Neuronal stem cell (in vitro differentiated cells): Measurements from ENCODE around the gene TSNAXIP1.
"Not testable (repeated sequence)": the region's sequence is repeated elsewhere in the genome, so short reads cannot be mapped to it uniquely, and the experiment has no call there.

Experiments
- DNase-seq: peaks from one replicate; pipeline ENCODE4 v3.0.0-alpha.2; 2013; ENCODE audit warnings: low spot score
- H2AFZ ChIP-seq: one replicate; pipeline ENCODE4 v1.6.1; 2013; ENCODE audit warnings: mild to moderate bottlenecking, low read length, inconsistent platforms
- H2AK5ac ChIP-seq: 2 replicates; pipeline ENCODE4 v1.6.1; 2013; ENCODE audit warnings: low read depth, mild to moderate bottlenecking, inconsistent platforms, low read length, moderate library complexity, mixed read lengths
- H2BK120ac ChIP-seq: 2 replicates; pipeline ENCODE4 v1.6.1; 2013; ENCODE audit warnings: low read depth, mild to moderate bottlenecking, inconsistent platforms, low read length, moderate library complexity, mixed read lengths
- H2BK12ac ChIP-seq: one replicate; pipeline ENCODE4 v1.6.1; 2013; ENCODE audit warnings: low read length, inconsistent platforms
- H2BK15ac ChIP-seq: 2 replicates; pipeline ENCODE4 v1.6.1; 2013; ENCODE audit warnings: mild to moderate bottlenecking, low read length, inconsistent platforms, mixed read lengths
- H2BK5ac ChIP-seq: one replicate; pipeline ENCODE4 v1.6.1; 2013; ENCODE audit warnings: inconsistent platforms, mild to moderate bottlenecking, low read length, moderate library complexity
- H3K14ac ChIP-seq: one replicate; pipeline ENCODE4 v1.6.1; 2013; ENCODE audit warnings: low read length, inconsistent platforms
- H3K18ac ChIP-seq: 2 replicates; pipeline ENCODE4 v1.6.1; 2013; ENCODE audit warnings: low read length, inconsistent platforms
- H3K23ac ChIP-seq: 2 replicates; pipeline ENCODE4 v1.6.1; 2013; ENCODE audit warnings: low read depth, mild to moderate bottlenecking, mixed read lengths, low read length, inconsistent platforms; ENCODE audit not compliant: poor library complexity
- H3K27ac ChIP-seq: replicated peaks from 3 replicates; pipeline ENCODE4 v1.5.1; 2013; ENCODE audit warnings: low read length, inconsistent platforms
- H3K27me3 ChIP-seq, 3 experiments: 2 replicates each; pipeline ENCODE4 v1.6.1; 2013; ENCODE audit warnings: low read length in 3 of 3, mild to moderate bottlenecking in 2 of 3, inconsistent platforms in 1 of 3, low read depth in 1 of 3, mixed read lengths in 1 of 3, moderate library complexity in 1 of 3; ENCODE audit not compliant: control insufficient read depth in 3 of 3, insufficient read depth in 3 of 3
- H3K36me3 ChIP-seq, 2 donors: replicated peaks in 1 of 2; 2 replicates each; pipeline ENCODE4 v1.6.1; 2013; ENCODE audit warnings: low read length in 2 of 2; ENCODE audit not compliant: control insufficient read depth in 2 of 2, insufficient read depth in 2 of 2
- H3K4ac ChIP-seq: 2 replicates; pipeline ENCODE4 v1.6.1; 2013; ENCODE audit warnings: inconsistent platforms, mild to moderate bottlenecking, low read length, moderate library complexity
- H3K4me1 ChIP-seq, 2 donors: 1 replicate in 1 of 2; 2 replicates in 1 of 2; pipeline ENCODE4 v1.6.1; 2013; ENCODE audit warnings: low read length in 2 of 2, low read depth in 1 of 2; ENCODE audit not compliant: control insufficient read depth in 2 of 2, insufficient read depth in 1 of 2
- H3K4me2 ChIP-seq: one replicate; pipeline ENCODE4 v1.6.1; 2013; ENCODE audit warnings: mild to moderate bottlenecking, low read length, inconsistent platforms; ENCODE audit not compliant: insufficient read depth, poor library complexity, severe bottlenecking
- H3K4me3 ChIP-seq, 2 donors: 2 replicates each; pipeline ENCODE4 v1.5.1; 2013; ENCODE audit warnings: low read length in 2 of 2, mild to moderate bottlenecking in 2 of 2, inconsistent platforms in 1 of 2, moderate library complexity in 1 of 2
- H3K79me1 ChIP-seq: one replicate; pipeline ENCODE4 v1.6.1; 2013; ENCODE audit warnings: low read depth, mild to moderate bottlenecking, inconsistent platforms, low read length, moderate library complexity
- H3K9ac ChIP-seq: one replicate; pipeline ENCODE4 v1.6.1; 2013; ENCODE audit warnings: mild to moderate bottlenecking, low read depth, low read length, inconsistent platforms; ENCODE audit not compliant: poor library complexity
- H3K9me3 ChIP-seq, 2 donors: replicated peaks in 1 of 2; 2 replicates each; pipeline versions ENCODE3 to v1.6.1; 2013; ENCODE audit warnings: low read length in 2 of 2, mild to moderate bottlenecking in 2 of 2, inconsistent platforms in 1 of 2, low read depth in 1 of 2, mixed read lengths in 1 of 2, moderate library complexity in 1 of 2; ENCODE audit not compliant: control insufficient read depth in 2 of 2, insufficient read depth in 1 of 2
- H4K8ac ChIP-seq: one replicate; pipeline ENCODE4 v1.6.1; 2013; ENCODE audit warnings: low read depth, mild to moderate bottlenecking, inconsistent platforms, low read length, moderate library complexity
- H4K91ac ChIP-seq: one replicate; pipeline ENCODE4 v1.6.1; 2013; ENCODE audit warnings: low read length, low read depth, mild to moderate bottlenecking, inconsistent platforms; ENCODE audit not compliant: poor library complexity
- WGBS, 2 donors: extraction: QIAGEN DNeasy Blood & Tissue Kit; methylation state at CpG; one replicate each; pipeline ENCODE4 v1.1.7; 2013; ENCODE audit warnings: missing lambda C conversion rate in 2 of 2, mixed read lengths in 1 of 2; ENCODE audit not compliant: insufficient read length in 2 of 2, insufficient replicate concordance in 1 of 2; ENCODE audit errors: extremely low coverage in 2 of 2; 5-methylcytosine and 5-hydroxymethylcytosine counted together

TSNAXIP1 gene

DNA sequence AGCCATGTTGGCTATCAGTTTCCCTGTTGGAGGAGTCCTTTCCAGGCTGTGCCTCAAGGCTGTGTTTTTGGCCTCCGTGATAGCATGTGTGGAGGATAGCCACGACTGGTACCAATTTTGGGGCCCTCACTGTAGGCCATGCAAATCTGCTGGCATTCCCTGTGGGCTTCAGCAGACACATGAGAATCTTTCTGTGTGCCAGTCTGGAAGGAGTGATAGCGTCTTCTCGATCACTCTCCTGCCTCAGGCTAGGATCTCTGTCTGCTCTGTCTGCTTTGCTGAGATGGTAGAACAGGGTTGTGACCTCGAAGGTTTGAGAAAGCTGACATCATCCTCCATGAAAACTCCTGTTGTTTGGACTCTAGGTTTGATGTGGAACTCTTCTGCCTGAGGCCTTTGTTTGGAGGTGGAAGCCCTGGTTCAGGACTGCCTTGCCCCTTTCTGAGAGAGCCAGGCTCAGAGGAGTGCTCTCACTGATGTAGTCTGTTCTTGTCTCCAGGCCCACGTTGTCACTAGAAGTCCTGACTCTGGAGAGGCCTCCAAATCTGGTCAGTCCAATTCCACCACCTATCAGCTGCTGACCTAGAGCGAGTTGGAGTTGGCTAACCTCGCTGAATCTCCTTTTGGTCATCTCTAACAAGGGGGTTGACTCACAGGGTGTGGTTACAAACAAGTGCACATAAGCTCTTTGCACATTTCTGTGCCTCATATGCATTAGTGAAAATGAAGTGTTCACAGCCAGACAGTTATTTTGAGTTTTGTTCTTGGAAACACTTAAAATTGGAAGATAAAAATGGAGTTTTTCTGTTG, 54.1 kb downstream of the TSNAXIP1 start:
- H2BK12ac ChIP-seq: no peak overlapping the region
- H2AFZ ChIP-seq: no peak overlapping the region

GRCh38 chr16:67861877-67862276, 55.2 kb downstream of the TSNAXIP1 start:
- H2BK15ac ChIP-seq: no peak overlapping the region
- H2BK12ac ChIP-seq: no peak overlapping the region
- H3K4ac ChIP-seq: no peak overlapping the region
- no peak overlapping the region for H3K18ac ChIP-seq
- H4K8ac ChIP-seq: no peak overlapping the region
- no peaks in the 10 kb centered on the region for H3K27me3 ChIP-seq
- no peak overlapping the region for H3K23ac ChIP-seq
- no peak overlapping the region for H3K4me2 ChIP-seq
- H3K9ac ChIP-seq: no peak overlapping the region
- H3K14ac ChIP-seq: no peak overlapping the region
- H3K79me1 ChIP-seq: peaks cover 18% of the 10 kb centered on the region
- no peak overlapping the region for H3K4me3 ChIP-seq
- H4K91ac ChIP-seq: no peak overlapping the region
- no peaks in the 10 kb centered on the region for H3K9me3 ChIP-seq
- H2AK5ac ChIP-seq: no peak overlapping the region
- peaks cover 19 to 87% of the 10 kb centered on the region in 2 donors for H3K36me3 ChIP-seq
- H2BK120ac ChIP-seq: no peak overlapping the region
- no CpG with 5 or more reads among the region's 6 CpGs for WGBS, 2 donors
- peaks cover 0 to 8% of the 10 kb centered on the region in 2 donors for H3K4me1 ChIP-seq
- DNase-seq: no peak
- H2BK5ac ChIP-seq: no peak overlapping the region
- no peak overlapping the region for H2AFZ ChIP-seq
- H3K27ac ChIP-seq: no peak overlapping the region

More for the DNA sequence above, 54.1 kb downstream of the TSNAXIP1 start:
- no peak for DNase-seq
- no peak overlapping the region for H2BK5ac ChIP-seq
- H3K4ac ChIP-seq: no peak overlapping the region
- H3K4me2 ChIP-seq: no peak overlapping the region
- H3K23ac ChIP-seq: no peak overlapping the region
- H3K4me1 ChIP-seq: peaks cover 0 to 8% of the 10 kb centered on the region in 2 donors
- H3K9ac ChIP-seq: no peak overlapping the region
- H3K27me3 ChIP-seq: no peaks in the 10 kb centered on the region
- H4K91ac ChIP-seq: no peak overlapping the region
- no CpG with 5 or more reads among the region's 8 CpGs for WGBS, 2 donors
- no peak overlapping the region for H2BK120ac ChIP-seq
- peaks cover 20% of the 10 kb centered on the region for H3K79me1 ChIP-seq
- H2BK15ac ChIP-seq: no peak overlapping the region
- H3K4me3 ChIP-seq: no peak overlapping the region
- no peak overlapping the region for H2AK5ac ChIP-seq
- H3K27ac ChIP-seq: no peak overlapping the region
- peaks cover 17 to 81% of the 10 kb centered on the region in 2 donors for H3K36me3 ChIP-seq
- H3K14ac ChIP-seq: no peak overlapping the region
- no peaks in the 10 kb centered on the region for H3K9me3 ChIP-seq
- no peak overlapping the region for H3K18ac ChIP-seq
- no peak overlapping the region for H4K8ac ChIP-seq

DNA sequence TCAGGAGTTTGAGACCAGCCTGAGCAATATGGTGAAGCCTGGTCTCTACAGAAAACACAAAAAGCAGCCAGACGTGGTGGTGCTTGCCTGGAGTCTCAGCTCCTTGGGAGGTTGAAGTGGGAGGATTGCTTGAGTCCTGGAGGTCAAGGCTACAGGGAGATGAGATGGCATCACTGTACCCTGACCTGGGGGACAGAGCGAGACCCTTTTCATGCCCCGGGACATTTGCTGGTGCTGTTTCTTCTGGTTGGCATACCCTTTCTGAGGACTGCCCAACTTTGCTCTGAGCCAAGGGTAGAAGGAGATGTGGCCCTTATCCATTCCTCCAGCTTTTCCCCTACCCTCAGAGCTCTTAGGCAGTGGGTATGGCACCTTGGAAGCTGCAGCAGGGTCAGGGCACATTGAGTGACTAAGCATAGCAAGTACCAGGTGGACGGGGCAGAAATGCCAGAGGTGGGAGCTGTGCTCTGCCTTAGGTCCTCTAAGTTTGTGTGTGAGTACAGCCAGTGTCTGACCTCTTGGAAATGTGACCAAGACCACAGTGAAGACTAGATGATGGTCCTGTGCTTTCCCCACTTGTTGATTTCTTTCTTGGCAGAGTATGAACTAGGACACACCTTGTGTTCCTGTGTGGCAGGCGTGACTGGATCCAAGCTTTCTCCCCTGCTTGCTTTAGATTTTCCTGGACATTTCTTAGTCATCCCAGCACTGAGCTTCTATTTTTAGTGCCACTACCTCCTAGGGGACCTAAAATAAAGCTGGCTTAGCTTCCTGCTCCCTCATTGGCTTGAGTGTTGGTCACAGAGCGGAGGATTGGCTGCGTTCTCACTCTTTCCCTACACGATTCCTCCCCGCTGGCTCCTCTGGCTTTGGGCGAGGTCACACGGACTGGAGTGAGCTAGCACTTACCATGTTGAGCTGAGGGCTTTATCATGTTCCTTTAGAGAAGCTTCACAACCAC, 56.2 kb downstream of the TSNAXIP1 start:
- DNase-seq: no peak
- H4K91ac ChIP-seq: no peak overlapping the region
- no peaks in the 10 kb centered on the region for H3K9me3 ChIP-seq
- no peak overlapping the region for H3K27ac ChIP-seq
- WGBS, 2 donors: no CpG with 5 or more reads among the region's 11 CpGs
- H4K8ac ChIP-seq: no peak overlapping the region
- H3K18ac ChIP-seq: no peak overlapping the region
- H2BK5ac ChIP-seq: no peak overlapping the region
- H3K23ac ChIP-seq: no peak overlapping the region
- H3K36me3 ChIP-seq: peaks cover 23 to 88% of the 10 kb centered on the region in 2 donors
- H3K14ac ChIP-seq: no peak overlapping the region
- no peak overlapping the region for H3K4me2 ChIP-seq
- H2AFZ ChIP-seq: no peak overlapping the region
- no peak overlapping the region for H2AK5ac ChIP-seq
- H2BK120ac ChIP-seq: no peak overlapping the region
- H3K27me3 ChIP-seq: no peaks in the 10 kb centered on the region
- H3K9ac ChIP-seq: no peak overlapping the region
- peaks cover 15% of the 10 kb centered on the region for H3K79me1 ChIP-seq
- H3K4me3 ChIP-seq: no peak overlapping the region
- peaks cover 0 to 5% of the 10 kb centered on the region in 2 donors for H3K4me1 ChIP-seq
- no peak overlapping the region for H3K4ac ChIP-seq
- H2BK15ac ChIP-seq: no peak overlapping the region
- H2BK12ac ChIP-seq: no peak overlapping the region

- not testable (repeated sequence) for H3K27ac ChIP-seq, H3K4me2 ChIP-seq, H2BK12ac ChIP-seq, H3K14ac ChIP-seq, DNase-seq, H2BK120ac ChIP-seq, H4K8ac ChIP-seq, H3K4ac ChIP-seq, H3K18ac ChIP-seq, H3K9me3 ChIP-seq, H3K4me1 ChIP-seq, H2BK5ac ChIP-seq, H2AK5ac ChIP-seq, H3K4me3 ChIP-seq, H4K91ac ChIP-seq, H3K9ac ChIP-seq, H3K27me3 ChIP-seq, H2AFZ ChIP-seq, H3K23ac ChIP-seq, H2BK15ac ChIP-seq
- WGBS, 2 donors: no CpG with 5 or more reads among the region's 6 CpGs
- Histone ChIP-seq H3K36me3 (peaks cover 31 to 92% of the 10 kb centered on the region in 2 donors), H3K79me1 (peaks cover 15% of the 10 kb centered on the region)
Observed at GRCh38 chr16:67864044-67864443, 57.4 kb downstream of the TSNAXIP1 start.
